GM04504 (cell line): ENCODE results near the gene SNAPC2.
"Not testable (repeated sequence)": the region's sequence is repeated elsewhere in the genome, so short reads cannot be mapped to it uniquely, and the experiment has no call there.

Experiments
- DNase-seq: peaks from one replicate; pipeline ENCODE4 v3.0.0-alpha.2; 2012; ENCODE audit warnings: low read depth

Gene SNAPC2

DNA sequence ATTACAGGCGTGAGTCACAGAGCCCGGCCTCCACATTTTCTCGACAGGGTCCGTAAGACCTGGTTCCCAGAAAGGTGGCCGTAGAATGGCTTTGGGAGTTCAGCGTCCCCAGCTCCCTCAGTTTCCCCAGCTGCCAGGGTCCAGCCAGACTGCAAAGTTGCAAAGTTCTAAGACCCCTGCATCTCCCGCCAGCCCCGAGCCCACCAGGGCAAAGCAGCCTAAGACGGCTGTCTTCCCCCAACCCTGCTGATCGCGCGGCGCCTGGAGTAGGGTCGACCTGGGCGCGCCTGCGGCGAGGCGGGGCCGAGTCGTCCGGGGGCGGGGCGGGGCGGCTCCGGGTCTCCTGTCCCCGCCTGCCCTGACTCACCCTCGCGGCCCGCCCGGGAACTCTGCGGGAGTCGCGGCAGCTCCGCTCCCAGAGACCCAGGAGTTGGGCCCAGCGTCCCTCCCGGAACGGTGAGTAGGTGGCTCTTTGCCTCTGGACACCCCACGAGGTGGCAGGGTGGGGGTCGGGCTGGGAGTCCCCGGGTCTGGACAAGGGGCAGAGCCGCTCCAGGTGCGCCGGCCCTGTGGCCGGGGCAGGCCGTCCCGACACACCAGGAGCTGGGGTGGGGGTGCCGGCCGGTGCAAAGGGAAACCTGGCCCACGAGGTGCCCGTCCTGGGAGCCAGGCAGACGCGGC is 31.9 kb upstream of the SNAPC2 start, which contains the start of gene LRRC8E:
Gene LRRC8E, plus strand, starts transcription at position 366 of the 681 bp plus-strand sequence. CDS start 7,094 bp downstream, outside the sequence.
- peak; percentile 44 for DNase-seq

DNA sequence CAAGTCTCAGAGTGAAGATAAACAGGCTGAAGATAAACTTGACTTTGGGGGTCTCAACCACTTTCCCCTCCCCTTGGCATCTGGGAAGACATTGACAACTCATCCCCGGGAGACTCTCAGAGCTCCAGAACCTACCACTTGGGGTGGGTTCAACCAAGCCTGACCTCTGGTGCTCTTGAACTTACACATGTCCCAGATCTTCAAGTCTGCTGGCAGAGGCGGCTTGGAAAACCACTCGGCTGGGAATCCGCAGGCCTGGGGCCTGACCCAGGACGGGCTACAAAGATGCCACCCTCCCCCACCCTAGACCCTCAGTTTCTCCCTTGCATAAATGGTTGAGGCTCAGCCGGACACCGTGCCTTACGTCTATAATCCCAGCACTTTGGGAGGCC is 31.3 kb upstream of the SNAPC2 start:
- DNase-seq = no peak

DNA sequence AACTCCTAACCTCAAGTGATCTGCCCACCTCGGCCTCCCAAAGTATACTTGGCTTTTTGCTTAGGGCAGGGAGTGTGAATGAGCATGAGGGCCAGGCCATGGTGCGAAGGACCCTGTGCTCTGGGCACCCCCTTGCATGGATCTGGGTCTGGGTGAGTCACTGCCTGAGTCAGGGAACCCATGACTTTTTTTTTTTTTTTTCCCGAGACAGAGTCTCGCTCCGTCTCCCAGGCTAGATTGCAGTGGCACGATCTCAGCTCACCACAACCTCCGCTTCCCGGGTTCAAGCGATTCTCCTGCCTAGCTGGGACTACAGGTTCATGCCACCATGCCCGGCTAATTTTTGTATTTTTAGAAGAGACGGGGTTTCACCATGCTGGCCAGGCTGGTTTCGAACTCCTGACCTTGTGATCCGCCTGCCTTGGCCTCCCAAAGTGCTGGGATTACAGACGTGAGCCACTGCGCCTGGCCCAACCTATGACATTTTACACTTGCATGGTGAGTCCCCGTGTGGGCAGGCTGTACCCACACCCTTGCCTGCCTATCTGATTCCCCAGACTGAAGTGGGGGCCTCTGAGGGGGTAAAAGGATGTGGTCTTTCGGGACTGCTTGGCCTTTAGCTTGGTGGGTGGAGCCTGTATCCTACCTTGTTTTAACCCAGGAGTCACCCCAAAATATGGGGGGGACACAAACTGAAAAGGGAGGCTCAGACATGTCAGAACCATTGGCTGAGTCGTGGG is 26.6 kb upstream of the SNAPC2 start:
- not testable (repeated sequence) for DNase-seq

DNA sequence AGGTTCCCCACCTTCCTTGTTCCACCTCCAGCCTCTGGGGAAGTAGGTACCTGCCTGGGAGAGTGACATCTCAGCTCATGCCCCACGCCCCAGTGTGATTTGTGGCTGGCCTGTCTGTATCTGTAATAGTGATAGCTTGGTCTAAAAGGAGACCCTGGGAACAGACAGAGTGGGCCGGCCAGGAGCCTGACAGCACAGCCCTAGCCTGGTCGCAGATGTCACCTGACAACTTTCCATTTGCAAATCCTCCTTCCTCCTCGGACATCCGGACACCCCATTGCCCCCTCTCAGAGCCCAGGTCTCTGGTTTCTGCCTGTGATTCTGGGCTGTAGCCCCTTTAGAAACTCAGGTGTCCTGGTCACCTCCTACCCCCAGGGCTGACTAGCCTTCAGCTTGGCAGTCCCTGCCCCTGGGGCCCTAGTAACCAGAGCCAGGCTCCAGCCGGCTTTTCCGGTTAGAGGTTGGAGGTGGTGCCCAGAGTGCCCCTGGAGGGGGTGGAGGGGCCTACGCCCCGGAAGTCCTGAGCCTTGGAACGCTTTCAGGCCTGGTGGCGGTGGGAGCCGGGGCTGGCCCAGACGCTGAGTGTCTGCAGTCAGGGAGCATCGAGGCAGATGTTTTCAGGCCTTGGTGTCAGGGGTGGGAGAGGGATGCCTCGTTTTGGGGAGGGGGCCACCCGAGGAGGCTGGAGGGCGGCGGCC is 25.4 kb upstream of the SNAPC2 start:
- DNase-seq = no peak

DNA sequence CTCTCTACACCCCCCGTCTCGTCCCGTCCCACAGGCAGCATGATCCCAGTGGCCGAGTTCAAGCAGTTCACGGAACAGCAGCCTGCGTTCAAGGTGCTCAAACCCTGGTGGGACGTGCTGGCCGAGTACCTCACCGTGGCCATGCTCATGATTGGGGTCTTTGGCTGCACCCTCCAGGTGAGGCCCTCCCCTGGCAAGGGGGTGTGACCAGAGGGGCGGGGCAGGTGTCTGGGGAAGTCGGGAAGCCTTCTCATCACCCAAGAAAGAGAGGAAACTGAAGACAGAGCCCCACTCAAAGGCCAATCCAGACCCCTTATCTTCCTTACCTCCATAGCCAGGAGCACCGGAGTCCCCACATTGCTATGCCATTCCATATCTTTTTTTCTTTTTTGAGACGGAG is 24.6 kb upstream of the SNAPC2 start:
- DNase-seq = no peak

DNA sequence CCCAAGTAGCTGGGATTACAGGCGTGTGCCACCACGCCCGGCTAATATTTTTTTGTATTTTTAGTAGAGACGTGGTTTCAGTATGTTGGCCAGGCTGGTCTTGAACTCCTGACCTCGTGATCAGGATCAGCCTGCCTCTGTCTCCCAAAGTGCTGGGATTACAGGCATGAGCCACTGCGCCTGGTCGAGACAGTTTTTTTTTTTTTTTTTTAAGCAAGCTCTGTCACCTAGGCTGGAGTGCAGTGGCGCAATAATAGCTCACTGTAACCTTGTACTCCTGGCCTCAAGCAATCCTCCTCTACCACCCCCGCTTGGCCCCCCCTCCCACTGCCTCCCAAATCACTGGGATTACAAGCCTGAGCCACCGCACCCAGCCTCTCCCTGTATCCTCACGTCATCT is 22.8 kb upstream of the SNAPC2 start:
- no peak for DNase-seq

DNA sequence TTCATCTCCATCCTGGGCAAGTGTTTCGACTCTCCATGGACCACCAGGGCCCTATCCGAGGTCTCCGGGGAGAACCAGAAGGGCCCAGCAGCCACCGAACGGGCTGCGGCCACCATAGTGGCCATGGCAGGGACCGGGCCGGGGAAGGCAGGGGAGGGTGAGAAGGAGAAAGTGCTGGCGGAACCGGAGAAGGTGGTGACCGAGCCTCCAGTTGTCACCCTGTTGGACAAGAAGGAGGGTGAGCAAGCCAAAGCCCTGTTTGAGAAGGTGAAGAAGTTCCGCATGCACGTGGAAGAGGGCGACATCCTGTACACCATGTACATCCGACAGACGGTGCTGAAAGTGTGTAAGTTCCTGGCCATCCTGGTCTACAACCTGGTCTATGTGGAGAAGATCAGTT is 21.2 kb upstream of the SNAPC2 start:
- no peak for DNase-seq

DNA sequence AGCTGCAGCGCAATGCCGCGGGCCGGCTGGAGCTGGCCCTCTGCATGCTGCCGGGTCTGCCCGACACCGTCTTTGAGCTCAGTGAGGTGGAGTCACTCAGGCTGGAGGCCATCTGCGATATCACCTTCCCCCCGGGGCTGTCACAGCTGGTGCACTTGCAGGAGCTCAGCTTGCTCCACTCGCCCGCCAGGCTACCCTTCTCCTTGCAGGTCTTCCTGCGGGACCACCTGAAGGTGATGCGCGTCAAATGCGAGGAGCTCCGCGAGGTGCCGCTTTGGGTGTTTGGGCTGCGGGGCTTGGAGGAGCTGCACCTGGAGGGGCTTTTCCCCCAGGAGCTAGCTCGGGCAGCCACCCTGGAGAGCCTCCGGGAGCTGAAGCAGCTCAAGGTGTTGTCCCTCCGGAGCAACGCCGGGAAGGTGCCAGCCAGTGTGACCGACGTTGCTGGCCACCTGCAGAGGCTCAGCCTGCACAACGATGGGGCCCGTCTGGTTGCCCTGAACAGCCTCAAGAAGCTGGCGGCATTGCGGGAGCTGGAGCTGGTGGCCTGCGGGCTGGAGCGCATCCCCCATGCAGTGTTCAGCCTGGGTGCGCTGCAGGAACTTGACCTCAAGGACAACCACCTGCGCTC is 20.3 kb upstream of the SNAPC2 start:
- no peak for DNase-seq

DNA sequence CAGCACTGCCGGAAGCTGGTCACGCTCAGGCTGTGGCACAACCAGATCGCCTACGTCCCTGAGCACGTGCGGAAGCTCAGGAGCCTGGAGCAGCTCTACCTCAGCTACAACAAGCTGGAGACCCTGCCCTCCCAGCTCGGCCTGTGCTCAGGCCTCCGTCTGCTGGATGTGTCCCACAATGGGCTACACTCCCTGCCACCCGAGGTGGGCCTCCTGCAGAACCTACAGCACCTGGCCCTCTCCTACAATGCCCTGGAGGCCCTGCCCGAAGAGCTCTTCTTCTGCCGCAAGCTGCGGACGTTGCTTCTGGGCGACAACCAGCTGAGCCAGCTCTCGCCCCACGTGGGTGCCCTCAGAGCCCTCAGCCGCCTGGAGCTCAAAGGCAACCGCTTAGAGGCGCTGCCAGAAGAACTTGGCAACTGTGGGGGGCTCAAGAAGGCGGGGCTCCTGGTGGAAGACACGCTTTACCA is 19.7 kb upstream of the SNAPC2 start:
- DNase-seq = no peak

DNA sequence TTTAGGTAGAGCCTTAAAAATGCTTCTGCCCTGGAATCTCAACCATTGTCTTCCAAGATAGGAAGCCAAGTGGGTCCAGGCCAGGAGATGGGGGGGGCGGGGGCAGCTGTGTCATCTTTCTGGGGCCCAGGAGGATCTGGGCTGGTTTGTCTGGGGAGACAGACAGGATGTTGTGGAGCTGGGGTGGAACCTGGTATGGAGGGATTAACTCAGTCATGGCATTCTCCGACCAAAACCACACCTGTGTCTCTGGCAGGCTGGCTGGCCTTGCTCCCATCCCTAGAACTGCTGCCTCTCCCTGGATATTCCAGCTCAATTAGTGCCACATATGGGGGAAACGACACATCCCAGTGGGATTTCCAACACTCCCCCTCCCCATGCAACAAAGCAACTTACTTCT is 19.2 kb upstream of the SNAPC2 start:
- no peak for DNase-seq

DNA sequence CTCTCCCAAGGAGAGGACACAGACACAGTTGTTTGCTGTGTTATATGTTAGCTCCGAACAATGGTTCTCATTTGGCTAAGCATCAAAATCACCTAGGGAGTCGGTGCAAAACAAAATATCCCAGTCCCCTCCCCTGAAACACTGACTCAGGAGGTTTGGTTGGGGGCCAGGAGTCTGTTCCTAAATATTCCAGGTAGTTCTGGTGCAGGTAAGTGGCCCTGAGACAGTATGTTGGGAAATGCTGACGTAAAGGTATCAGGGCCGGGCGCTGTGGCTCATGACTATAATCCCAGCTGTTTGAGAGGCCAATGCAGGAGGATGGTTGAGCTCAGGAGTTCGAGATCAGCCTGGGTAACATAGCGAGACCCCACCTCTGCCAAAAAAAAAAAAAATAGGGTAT is 18.8 kb upstream of the SNAPC2 start:
- DNase-seq = no peak

DNA sequence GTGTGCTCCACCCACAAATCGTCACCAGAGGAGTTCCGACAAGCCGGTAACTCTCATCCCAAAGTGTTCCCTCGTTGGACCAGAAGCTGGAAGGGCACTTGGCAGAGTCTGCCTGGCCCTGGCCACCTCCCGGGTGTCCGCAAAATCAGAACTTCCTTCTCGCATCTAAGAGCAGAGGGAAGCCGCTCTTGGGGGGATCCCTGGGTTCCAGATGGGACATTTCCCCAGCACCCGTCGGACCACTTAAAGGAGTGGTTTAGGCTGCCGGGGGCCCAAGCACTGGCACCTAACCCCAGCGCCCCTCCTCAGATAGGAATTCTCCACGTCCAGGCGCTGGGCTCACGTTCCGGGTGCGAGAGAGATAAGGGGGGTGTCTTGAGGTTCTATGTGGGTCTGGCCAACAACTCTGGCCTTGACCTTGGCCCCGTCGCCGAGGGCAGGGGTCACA is 17.3 kb upstream of the SNAPC2 start:
- DNase-seq = no peak

DNA sequence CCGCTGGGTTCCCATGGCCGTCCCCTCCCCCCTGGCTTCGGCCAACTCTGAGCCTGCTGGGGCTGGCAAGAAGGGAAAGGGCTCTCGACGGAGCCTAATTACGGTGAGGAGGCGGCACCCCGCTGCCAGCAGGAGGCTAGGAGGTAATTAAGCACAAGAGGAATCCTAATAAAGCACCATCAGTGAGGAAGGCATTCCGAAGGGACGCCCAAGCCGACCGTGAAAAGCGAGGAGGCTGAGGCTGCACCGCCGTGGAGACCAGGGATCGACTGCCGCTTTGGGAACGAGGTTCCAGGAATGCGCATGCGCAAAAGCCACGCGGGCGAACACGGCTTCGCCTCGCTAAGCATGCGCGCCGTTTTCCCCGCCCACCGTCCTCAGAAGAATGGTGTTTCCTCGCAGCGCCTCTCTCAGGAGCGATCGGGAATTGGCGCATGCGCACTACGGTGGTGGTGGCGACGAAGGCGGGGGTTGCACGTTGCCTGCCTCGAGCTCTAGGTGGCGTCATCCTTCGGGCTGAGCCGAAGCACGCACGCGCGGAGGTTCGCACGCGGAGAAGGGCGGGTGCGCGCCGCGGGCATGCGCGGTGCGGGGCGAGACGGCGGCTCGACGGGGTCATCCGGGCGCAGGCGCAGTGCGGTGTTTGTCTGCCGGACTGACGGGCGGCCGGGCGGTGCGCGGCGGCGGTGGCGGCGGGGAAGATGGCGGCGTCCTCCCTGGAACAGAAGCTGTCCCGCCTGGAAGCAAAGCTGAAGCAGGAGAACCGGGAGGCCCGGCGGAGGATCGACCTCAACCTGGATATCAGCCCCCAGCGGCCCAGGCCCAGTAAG is 16.7 kb upstream of the SNAPC2 start, which contains the start of gene MAP2K7:
Gene MAP2K7, plus strand, starts transcription at position 634 of the 830 bp plus-strand sequence. Its CDS starts 68 bp downstream, at position 702.
- DNase-seq = peak; percentile 98

DNA sequence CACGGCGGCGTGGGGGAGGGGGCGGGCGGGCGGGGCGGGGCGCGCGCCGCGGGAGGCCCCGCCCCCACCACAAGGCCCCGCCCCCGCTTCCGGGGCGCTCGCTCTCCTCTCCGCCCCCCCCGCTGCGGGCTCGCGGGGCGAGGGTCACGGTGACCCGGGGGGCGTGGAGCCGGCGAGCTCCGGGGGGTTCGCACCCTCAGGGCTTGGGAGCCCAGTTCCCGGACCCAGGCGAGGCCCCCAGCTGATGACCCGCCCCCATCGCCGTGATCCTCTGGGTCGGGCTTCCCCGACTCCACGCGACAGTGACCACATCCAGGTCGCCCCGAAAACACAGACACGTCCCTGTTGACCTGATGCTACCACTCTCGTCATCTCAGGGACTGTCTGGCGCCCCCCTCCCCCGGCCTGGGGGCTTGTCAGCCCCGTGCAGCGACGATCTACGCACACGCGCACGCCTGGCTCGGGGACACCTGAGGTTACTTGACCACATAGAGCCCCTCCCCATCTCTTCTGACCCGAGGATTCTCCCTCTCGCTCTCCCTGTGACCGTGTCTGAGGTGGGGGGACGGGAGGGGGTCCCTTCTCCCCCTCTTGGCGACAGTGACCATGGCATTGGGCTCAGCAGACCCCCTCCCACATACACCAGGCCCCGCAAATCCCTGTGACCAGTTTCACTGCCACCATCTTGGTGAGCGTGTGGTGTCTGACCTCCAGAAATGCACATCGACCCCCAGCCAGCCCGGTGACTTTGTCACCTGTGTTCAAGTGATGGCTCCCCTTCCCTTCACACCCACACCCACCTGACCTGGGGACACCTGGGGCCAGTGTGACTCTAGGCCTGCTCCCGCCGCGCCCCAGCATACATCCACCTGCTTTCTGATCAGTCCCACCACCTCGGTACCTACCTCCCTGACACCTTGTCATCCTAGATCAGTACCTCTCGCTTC is 15.8 kb upstream of the SNAPC2 start:
- DNase-seq = no peak

DNA sequence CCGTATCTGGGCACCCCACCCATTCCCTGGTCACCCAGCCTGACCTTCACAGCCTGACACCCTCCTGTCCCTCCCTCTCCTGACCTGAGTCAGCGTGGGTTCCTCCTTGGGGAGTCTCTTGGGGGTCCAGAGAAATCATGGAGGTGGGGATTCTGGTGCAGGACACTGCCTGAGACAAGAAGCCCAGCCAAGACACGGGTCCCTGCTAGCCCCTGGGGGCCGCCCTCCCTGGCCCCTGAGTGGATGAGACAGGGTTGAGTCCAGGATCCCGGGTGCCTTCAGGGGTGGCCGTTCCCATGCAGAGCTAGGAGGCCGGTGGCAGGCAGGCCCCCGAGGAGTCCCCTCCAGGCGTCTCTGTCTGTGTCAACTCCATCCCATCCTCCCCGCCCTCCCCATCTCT is 14.9 kb upstream of the SNAPC2 start:
- no peak for DNase-seq

DNA sequence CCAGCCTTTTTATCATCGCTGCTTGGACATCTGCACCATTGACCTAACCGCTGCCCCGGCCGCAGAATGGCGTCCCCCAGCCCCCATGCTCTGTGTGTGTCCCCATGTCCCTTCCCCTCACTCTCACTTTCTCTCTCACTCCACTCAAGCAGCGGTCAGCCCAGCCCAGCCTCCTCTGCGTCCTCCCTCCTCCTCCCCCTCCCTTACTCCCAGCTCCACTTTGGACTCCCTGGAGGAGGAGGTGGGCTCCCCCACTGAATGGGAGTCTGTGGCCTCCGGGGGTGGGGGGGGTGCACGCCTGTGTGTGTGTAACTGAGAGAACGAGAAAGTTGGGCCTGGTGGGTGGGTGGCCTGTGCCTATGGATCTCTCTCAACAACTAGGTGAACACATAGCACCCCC is 14.3 kb upstream of the SNAPC2 start:
- no peak for DNase-seq

DNA sequence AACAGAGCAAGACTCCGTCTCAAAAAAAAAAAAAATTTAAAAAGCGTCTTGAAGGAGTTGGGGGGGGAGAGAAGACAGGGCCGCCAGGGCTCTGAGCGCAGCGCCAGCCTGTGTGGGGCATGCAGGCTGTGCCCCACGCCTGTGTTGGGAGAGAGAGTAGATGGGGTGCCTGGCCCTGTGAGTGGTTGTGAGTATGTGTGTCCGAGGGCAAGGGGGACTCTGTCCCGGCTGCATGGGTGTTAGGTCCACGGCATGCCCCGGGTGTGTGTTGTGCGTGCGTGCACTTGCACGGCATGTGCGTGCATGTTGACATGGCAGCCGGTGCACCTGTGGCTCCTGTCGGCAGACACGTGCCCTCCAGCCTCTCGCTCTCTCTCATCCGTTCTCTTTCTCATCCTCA is 13.0 kb upstream of the SNAPC2 start:
- no peak for DNase-seq

DNA sequence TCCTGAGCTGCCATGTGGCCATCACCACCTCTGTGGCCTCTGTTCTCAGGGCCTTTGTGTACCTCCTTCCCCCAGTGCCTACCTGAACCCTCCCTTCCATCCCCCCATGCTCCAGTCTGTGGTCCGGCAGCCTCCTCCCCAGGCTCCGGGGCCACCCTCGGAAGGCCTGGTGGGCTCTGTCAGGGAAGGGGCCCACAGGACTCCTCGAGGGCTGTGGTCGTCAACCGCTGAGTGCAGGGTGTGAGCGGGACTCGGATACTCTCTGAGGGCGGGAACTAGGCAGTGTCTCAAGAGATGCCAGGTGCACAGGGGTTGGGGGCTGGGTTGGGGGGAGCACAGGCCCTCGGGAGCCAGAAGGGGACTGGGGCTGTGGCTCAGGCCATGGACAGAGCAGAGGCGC is 12.6 kb upstream of the SNAPC2 start:
- DNase-seq = no peak

DNA sequence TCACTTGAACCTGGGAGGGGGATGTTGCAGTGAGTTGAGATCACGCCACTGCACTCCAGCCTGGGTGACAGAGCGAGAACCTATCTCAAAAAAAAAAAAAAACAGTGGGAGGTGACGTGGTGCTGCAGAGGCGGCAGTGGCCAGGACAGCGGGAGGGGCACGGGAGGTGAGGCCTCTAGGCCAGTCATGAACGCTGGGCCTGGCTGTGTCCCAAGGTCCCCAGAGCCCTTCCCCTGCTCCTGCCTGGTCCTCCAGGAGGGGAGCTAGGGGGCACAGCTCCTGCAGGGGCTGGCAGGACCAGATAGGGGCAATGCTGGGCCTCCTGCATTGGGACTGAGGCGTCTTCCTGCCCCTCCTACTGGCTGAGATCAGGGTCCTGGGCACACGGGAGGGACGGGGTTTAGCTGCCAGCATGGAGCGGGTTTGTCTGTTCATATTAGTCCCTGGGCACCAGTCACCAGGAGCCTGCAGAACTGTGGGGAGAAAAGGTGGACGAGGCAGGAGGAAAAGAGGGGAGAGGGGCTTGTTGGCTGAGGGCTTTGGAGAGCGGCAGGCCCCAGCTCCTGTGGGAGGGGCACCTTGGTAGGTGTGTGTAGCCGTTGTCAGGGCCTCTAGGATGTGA is 11.9 kb upstream of the SNAPC2 start:
- DNase-seq = no peak
